ENCODE data around the gene NTN3. TPM values are rescaled to one million over a fixed set of nuclear protein-coding genes. Genes with fewer than 3 reads are reported as not detected.
"Not testable (repeated sequence)": the region's sequence is repeated elsewhere in the genome, so short reads cannot be mapped to it uniquely, and the experiment has no call there.

Gene NTN3
- polyA plus RNA-seq, 1 experiment = 0.38 TPM

DNA sequence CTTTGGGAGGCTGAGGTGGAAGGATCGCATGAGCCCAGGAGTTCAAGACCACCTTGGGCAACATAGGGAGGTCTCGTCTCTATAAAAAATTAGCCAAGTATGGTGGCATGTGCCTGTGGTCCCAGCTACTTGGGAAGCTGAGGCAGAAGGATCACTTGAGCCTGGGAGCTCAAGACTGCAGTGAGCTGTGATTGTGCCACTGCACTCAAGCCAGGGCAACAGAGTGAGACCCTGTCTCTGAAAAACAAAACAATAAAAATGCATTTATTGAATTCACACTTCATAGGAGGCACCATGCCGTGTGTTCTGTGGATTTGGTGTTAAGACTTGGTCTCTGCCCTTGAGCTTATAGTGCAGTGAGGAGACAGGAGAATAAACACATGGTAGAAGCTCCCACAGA lies 6.2 kb downstream of the NTN3 start:
- Histone ChIP-seq H3K4me3 (ENCODE audit: low read depth, low read length) (no peak overlapping the region), H3K9me3 (ENCODE audit: control insufficient read depth, insufficient read depth, low read length) (no peaks in the 10 kb centered on the region; the same call in 1 of the 2 replicates), H3K27me3 (ENCODE audit: control insufficient read depth, insufficient read depth, low read length) (no peaks in the 10 kb centered on the region), H3K27ac (ENCODE audit: low read depth, low read length) (no peak overlapping the region)
- ChIA-PET POLR2A (no interaction called here), CTCF (interaction anchor here (1.7 kb wide), 1 partner anchor 24 kb away, joined by 7 read pairs; no protein-coding TSS in a partner anchor)
- DNase-seq (ENCODE audit: low read depth, low spot score) = no peak
- TF ChIP-seq, protein P1, sequence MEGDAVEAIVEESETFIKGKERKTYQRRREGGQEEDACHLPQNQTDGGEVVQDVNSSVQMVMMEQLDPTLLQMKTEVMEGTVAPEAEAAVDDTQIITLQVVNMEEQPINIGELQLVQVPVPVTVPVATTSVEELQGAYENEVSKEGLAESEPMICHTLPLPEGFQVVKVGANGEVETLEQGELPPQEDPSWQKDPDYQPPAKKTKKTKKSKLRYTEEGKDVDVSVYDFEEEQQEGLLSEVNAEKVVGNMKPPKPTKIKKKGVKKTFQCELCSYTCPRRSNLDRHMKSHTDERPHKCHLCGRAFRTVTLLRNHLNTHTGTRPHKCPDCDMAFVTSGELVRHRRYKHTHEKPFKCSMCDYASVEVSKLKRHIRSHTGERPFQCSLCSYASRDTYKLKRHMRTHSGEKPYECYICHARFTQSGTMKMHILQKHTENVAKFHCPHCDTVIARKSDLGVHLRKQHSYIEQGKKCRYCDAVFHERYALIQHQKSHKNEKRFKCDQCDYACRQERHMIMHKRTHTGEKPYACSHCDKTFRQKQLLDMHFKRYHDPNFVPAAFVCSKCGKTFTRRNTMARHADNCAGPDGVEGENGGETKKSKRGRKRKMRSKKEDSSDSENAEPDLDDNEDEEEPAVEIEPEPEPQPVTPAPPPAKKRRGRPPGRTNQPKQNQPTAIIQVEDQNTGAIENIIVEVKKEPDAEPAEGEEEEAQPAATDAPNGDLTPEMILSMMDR (IDR thresholded peaks at IDR 0.05; ENCODE audit: low read depth, low read length) = no peak

DNA sequence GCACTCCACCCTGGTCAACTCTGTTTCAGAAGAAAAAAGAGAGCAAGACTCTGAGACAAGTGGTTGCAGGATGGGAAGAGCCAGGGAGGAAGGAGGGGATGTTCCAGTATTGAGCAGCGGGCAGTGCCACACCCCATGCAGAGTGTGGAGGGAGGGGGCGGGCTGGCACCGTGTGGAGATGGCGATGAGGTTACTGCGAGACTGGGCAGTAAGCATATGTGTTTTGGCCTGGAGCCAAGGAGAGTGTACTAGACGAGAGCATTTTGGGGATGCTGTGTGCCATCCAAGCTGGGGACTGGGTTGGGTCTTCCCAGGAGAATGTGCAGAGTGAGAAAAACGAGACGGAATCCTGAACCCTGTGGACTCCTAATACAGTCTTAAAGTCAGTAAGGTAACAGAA lies 7.2 kb downstream of the NTN3 start:
- Histone ChIP-seq H3K27me3 (ENCODE audit: control insufficient read depth, insufficient read depth, low read length) (no peaks in the 10 kb centered on the region), H3K27ac (ENCODE audit: low read depth, low read length) (no peak overlapping the region), H3K4me3 (ENCODE audit: low read depth, low read length) (no peak overlapping the region), H3K9me3 (ENCODE audit: control insufficient read depth, insufficient read depth, low read length) (no peaks in the 10 kb centered on the region)
- DNase-seq (ENCODE audit: low read depth, low spot score) = no peak
- ChIA-PET POLR2A (no interaction called here), CTCF (no interaction called here)
- TF ChIP-seq, protein P1 (IDR thresholded peaks at IDR 0.05; ENCODE audit: low read depth, low read length) = no peak

DNA sequence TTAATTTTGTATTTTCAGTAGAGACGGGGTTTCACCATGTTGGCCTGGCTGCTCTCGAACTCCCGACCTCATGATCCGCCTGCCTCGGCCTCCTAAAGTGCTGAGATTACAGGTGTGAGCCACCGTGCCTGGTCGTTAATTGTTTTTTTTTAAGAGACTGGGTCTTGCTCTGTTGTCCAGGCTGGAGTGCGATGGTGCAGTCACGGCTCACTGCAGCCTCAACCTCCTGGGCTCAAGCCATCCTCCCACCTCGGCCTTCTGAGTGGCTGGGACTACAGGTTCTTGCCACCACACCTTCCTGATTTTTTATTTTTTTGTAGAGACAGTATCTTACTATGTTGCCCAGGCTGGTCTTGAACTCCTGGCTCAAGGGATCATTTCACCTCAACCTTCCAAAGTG lies 8.9 kb downstream of the NTN3 start:
- H3K4me3 ChIP-seq (ENCODE audit: low read depth, low read length); H3K9me3 ChIP-seq (ENCODE audit: control insufficient read depth, insufficient read depth, low read length); CTCF ChIA-PET; DNase-seq (ENCODE audit: low read depth, low spot score); POLR2A ChIA-PET; H3K27me3 ChIP-seq (ENCODE audit: control insufficient read depth, insufficient read depth, low read length); H3K27ac ChIP-seq (ENCODE audit: low read depth, low read length): not testable (repeated sequence)

DNA sequence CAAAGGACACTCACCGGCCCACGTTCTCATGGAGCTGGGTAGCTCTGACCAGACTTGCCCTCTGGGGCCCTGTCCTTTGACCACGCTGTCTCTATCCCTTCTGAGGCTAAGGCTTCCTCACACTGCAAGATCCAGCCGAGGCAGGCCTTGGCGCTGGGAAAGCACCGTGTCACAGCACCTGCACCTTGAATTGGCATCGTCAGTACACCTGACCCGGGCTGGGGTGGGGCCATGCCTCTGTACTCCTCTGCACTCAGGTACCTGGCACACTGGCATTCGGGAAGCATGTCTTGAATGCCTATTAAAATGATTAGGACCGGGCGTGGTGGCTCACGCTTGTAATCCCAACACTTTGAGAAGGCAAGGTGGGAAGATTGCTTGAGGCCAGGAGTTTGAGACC lies 9.9 kb downstream of the NTN3 start:
- no peaks in the 10 kb centered on the region for H3K27me3 ChIP-seq (ENCODE audit: control insufficient read depth, insufficient read depth, low read length)
- no peaks in the 10 kb centered on the region for H3K9me3 ChIP-seq (ENCODE audit: control insufficient read depth, insufficient read depth, low read length)
- no peak overlapping the region for H3K27ac ChIP-seq (ENCODE audit: low read depth, low read length)
- ChIA-PET POLR2A (no interaction called here), CTCF (interaction anchor here (1.3 kb wide), 1 partner anchor 21 kb away, joined by 4 read pairs; no protein-coding TSS in a partner anchor)
- TF ChIP-seq, protein P1 (IDR thresholded peaks at IDR 0.05; ENCODE audit: low read depth, low read length) = no peak
- DNase-seq (ENCODE audit: low read depth, low spot score) = no peak
- H3K4me3 ChIP-seq (ENCODE audit: low read depth, low read length) = no peak overlapping the region

DNA sequence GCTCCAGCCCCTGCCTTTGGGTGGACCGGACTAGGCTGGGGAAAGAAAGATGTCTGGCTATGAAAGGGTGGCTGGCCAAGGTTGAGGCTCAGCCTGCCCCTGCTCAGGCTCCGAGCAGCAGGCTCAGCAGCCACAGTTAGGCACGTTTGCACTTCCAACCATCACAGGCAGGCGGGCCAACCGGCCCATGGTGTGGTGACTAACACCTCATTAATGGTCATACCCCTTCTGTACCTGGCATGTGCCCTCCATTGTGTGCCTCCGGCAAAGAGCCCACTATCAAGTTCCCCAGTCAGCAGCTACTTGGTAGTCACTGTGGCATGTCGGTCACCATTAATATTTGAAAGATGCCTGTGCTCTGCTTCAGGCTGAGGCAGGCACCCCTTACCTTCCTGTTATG lies 10.6 kb downstream of the NTN3 start:
- no peak for DNase-seq (ENCODE audit: low read depth, low spot score)
- CTCF ChIA-PET = interaction anchor here (1.3 to 3.8 kb wide), 2 partner anchors 20 kb away, joined by 4 to 30 read pairs; no protein-coding TSS in a partner anchor
- no peak overlapping the region for H3K27ac ChIP-seq (ENCODE audit: low read depth, low read length)
- H3K9me3 ChIP-seq (ENCODE audit: control insufficient read depth, insufficient read depth, low read length) = no peaks in the 10 kb centered on the region
- no peaks in the 10 kb centered on the region for H3K27me3 ChIP-seq (ENCODE audit: control insufficient read depth, insufficient read depth, low read length)
- no peak overlapping the region for H3K4me3 ChIP-seq (ENCODE audit: low read depth, low read length)
- POLR2A ChIA-PET = no interaction called here
- TF ChIP-seq, protein P1 (IDR thresholded peaks at IDR 0.05; ENCODE audit: low read depth, low read length) = no peak

DNA sequence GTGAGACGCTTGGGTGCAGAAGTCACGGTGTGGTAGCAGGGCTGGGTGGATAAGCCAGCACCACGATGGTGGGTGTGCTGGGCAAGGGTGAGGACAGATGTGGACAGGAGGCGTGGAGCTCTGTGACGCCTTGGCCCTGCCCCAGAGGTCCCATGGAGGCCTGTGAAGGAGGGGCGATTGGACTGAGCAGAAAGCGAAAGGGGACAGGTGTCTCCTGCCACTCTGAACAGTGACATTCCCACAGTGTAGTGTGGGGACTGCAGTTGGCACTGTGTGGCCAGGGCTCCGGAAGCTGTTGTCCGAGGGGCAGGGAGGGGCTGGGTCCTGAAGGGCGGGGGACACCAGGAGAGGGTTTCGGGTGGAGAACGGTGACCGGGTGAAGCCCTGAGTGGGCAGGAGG lies 11.2 kb downstream of the NTN3 start:
- CTCF ChIA-PET = interaction anchor here (3.8 kb wide), 1 partner anchor 19 kb away, joined by 30 read pairs; no protein-coding TSS in a partner anchor
- TF ChIP-seq, protein P1 (IDR thresholded peaks at IDR 0.05; ENCODE audit: low read depth, low read length) = no peak
- POLR2A ChIA-PET = no interaction called here
- Histone ChIP-seq H3K4me3 (ENCODE audit: low read depth, low read length) (no peak overlapping the region), H3K27me3 (ENCODE audit: control insufficient read depth, insufficient read depth, low read length) (no peaks in the 10 kb centered on the region), H3K9me3 (ENCODE audit: control insufficient read depth, insufficient read depth, low read length) (no peaks in the 10 kb centered on the region), H3K27ac (ENCODE audit: low read depth, low read length) (peak overlapping the region; percentile 68)
- DNase-seq (ENCODE audit: low read depth, low spot score) = no peak
